Epidermal melanocyte (primary cell): Measurements from ENCODE around the gene ZNF469.
"Not testable (repeated sequence)": the region's sequence is repeated elsewhere in the genome, so short reads cannot be mapped to it uniquely, and the experiment has no call there.

Experiments used
- DNase-seq: peaks from one replicate; pipeline ENCODE4 v3.0.0; 2011; ENCODE audit warnings: low spot score; ENCODE audit not compliant: insufficient read length

ZNF469 gene

GRCh38 chr16:88408561-88409142 is 25.9 kb downstream of the ZNF469 start:
- DNase-seq: no peak

- no peak for DNase-seq
Measured at GRCh38 chr16:88409296-88410065, 26.7 kb downstream of the ZNF469 start.

GRCh38 chr16:88410297-88410968 is 27.7 kb downstream of the ZNF469 start:
- not testable (repeated sequence) for DNase-seq

- DNase-seq: no peak
Measured at GRCh38 chr16:88411951-88412576, 29.3 kb downstream of the ZNF469 start.

GRCh38 chr16:88412766-88413165 is 30.0 kb downstream of the ZNF469 start:
- DNase-seq: no peak

GRCh38 chr16:88413231-88413630 is 30.5 kb downstream of the ZNF469 start:
- DNase-seq: no peak

GRCh38 chr16:88413631-88414030 is 30.9 kb downstream of the ZNF469 start:
- no peak for DNase-seq

- no peak for DNase-seq
Measured at GRCh38 chr16:88414521-88415380, 32.0 kb downstream of the ZNF469 start.

- no peak for DNase-seq
Measured at GRCh38 chr16:88415381-88415705, 32.6 kb downstream of the ZNF469 start.

- no peak for DNase-seq
Measured at GRCh38 chr16:88415713-88416323, 33.1 kb downstream of the ZNF469 start.

- no peak for DNase-seq
Measured at GRCh38 chr16:88416686-88417085, 33.9 kb downstream of the ZNF469 start.

GRCh38 chr16:88417684-88418476 is 35.1 kb downstream of the ZNF469 start:
- no peak for DNase-seq

GRCh38 chr16:88418869-88419268 is 36.1 kb downstream of the ZNF469 start:
- no peak for DNase-seq

GRCh38 chr16:88419790-88420189 is 37.0 kb downstream of the ZNF469 start:
- DNase-seq: no peak

GRCh38 chr16:88420496-88420895 is 37.7 kb downstream of the ZNF469 start:
- DNase-seq: no peak

GRCh38 chr16:88421301-88421700 is 38.5 kb downstream of the ZNF469 start:
- no peak for DNase-seq

- no peak for DNase-seq
Measured at GRCh38 chr16:88421871-88422433, 39.2 kb downstream of the ZNF469 start.

- DNase-seq: no peak
Measured at GRCh38 chr16:88422733-88423447, 40.1 kb downstream of the ZNF469 start.

GRCh38 chr16:88423448-88423850 is 40.7 kb downstream of the ZNF469 start:
- no peak for DNase-seq
